ENCODE results near the gene BRD9. TPM values are rescaled to one million over a fixed set of nuclear protein-coding genes. Genes with fewer than 3 reads are reported as not detected.

BRD9 gene
- total RNA-seq, 1 experiment from 2014 or later, result 55.6 TPM

DNA sequence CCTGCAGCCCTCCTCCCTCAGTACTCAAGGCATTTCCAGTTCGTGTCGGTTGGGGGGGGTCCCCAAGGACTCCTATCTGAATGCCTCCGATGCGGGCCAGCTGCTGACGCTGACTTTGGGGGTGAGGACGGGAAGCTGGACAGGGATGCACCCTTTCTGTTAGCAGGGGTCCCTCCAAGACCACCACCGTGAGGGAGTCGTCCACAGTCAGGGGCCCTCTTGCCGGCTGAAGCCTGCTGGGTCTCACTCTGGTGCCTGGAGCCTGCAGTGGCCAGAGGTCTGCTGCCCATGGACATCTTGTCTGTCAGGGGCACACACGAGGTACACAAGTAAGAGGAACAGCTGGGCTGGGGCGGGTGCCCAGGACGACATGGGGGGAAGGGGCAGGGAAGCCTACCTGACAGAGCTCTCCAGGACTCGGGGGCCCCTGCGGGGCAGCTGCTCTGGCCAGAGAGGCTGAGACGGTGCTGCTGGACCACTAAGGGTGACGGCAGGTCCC lies 32.8 kb downstream of the BRD9 start (continued):
- TF ChIP-seq ZMAT4 (CRISPR knock-in tag; IDR thresholded peaks at IDR 0.05) (no peak), TEAD4 (CRISPR knock-in tag; IDR thresholded peaks at IDR 0.05) (no peak), ATF1 (CRISPR knock-in tag; IDR thresholded peaks at IDR 0.05) (no peak), SOX15 (CRISPR knock-in tag; IDR thresholded peaks at IDR 0.05) (no peak), SMAD3 (CRISPR knock-in tag; IDR thresholded peaks at IDR 0.05; ENCODE audit: borderline replicate concordance) (no peak), MYBL2 (CRISPR knock-in tag; IDR thresholded peaks at IDR 0.05) (no peak)
- TF ChIP-seq, protein P1, sequence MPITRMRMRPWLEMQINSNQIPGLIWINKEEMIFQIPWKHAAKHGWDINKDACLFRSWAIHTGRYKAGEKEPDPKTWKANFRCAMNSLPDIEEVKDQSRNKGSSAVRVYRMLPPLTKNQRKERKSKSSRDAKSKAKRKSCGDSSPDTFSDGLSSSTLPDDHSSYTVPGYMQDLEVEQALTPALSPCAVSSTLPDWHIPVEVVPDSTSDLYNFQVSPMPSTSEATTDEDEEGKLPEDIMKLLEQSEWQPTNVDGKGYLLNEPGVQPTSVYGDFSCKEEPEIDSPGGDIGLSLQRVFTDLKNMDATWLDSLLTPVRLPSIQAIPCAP (CRISPR knock-in tag; IDR thresholded peaks at IDR 0.05), result no peak

GRCh38 chr5:859391-859790 lies 33.2 kb downstream of the BRD9 start:
- ATAC-seq, result no peak
- Mint-ChIP-seq H3K27ac (0 out of 2 replicates have a peak overlapping the region, but pooled peaks have one; percentile 19), H3K9me3 (no peaks in the 10 kb centered on the region), H3K4me3 (no peak overlapping the region), H3K27me3 (ENCODE audit: low read depth) (no peaks in the 10 kb centered on the region), H3K4me1 (no peaks in the 10 kb centered on the region), H3K36me3 (peaks cover 11% of the 10 kb centered on the region)
- TF ChIP-seq NFATC4 (CRISPR knock-in tag; IDR thresholded peaks at IDR 0.05), result no peak
- no peak for TF ChIP-seq IRF2 (CRISPR knock-in tag; IDR thresholded peaks at IDR 0.05; ENCODE audit: borderline replicate concordance, low read depth)
- TF ChIP-seq SMAD4 (CRISPR knock-in tag; IDR thresholded peaks at IDR 0.05), result no peak
- no peak for TF ChIP-seq FOXJ3 (CRISPR knock-in tag; IDR thresholded peaks at IDR 0.05; ENCODE audit: borderline replicate concordance)
- TF ChIP-seq PREB (CRISPR knock-in tag; IDR thresholded peaks at IDR 0.05; ENCODE audit: borderline replicate concordance), result no peak
- TF ChIP-seq MXD4 (CRISPR knock-in tag; IDR thresholded peaks at IDR 0.05; ENCODE audit: borderline replicate concordance), result no peak
- TF ChIP-seq FOXK1 (CRISPR knock-in tag; IDR thresholded peaks at IDR 0.05), result no peak
- ChIA-PET CTCF (no interaction called here), POLR2A (no interaction called here)
- DNase-seq (ENCODE audit: low spot score), result no peak

DNA sequence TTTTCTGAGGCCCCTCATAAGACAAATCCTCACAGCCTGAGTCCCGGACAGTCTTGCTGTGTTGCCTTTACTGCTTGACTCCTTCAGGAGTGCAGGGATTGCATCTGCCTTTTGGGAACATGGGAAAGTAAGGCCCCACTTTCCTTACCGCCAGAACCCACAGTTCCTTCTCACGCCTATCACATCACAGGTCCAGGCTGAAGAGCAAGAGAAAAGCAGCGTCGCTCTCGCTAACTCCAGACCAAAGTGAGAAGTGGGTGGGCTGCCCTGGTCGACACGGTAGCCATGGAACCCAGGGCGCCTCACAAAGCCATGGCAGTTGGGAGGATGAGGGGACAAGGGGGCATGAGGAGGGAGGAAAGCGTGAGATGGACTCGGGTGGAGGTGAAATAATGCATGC lies 33.9 kb downstream of the BRD9 start:
- peak overlapping the region; percentile 73; the same call in 1 of the 2 replicates for H3K27ac Mint-ChIP-seq
- H3K4me3 Mint-ChIP-seq, result no peak overlapping the region
- H3K27me3 Mint-ChIP-seq (ENCODE audit: low read depth), result no peaks in the 10 kb centered on the region; the same call in 1 of the 2 replicates
- POLR2A ChIA-PET, result no interaction called here
- H3K9me3 Mint-ChIP-seq, result no peaks in the 10 kb centered on the region
- DNase-seq (ENCODE audit: low spot score), result no peak
- no peak for ATAC-seq
- H3K4me1 Mint-ChIP-seq, result no peaks in the 10 kb centered on the region
- peaks cover 5% of the 10 kb centered on the region for H3K36me3 Mint-ChIP-seq
- CTCF ChIA-PET, result no interaction called here
- no peak for TF ChIP-seq ETV6 (CRISPR knock-in tag; IDR thresholded peaks at IDR 0.05)
- no peak for TF ChIP-seq CREM (CRISPR knock-in tag; IDR thresholded peaks at IDR 0.05)
- TF ChIP-seq CBFB (CRISPR knock-in tag; IDR thresholded peaks at IDR 0.05; ENCODE audit: low read depth), result no peak
- no peak for TF ChIP-seq ATF3 (CRISPR knock-in tag; conservative IDR thresholded peaks at IDR 0.05)
- no peak for TF ChIP-seq TEAD4 (CRISPR knock-in tag; IDR thresholded peaks at IDR 0.05)
- TF ChIP-seq NR1H2 (CRISPR knock-in tag; IDR thresholded peaks at IDR 0.05), result no peak
- TF ChIP-seq, protein P2, sequence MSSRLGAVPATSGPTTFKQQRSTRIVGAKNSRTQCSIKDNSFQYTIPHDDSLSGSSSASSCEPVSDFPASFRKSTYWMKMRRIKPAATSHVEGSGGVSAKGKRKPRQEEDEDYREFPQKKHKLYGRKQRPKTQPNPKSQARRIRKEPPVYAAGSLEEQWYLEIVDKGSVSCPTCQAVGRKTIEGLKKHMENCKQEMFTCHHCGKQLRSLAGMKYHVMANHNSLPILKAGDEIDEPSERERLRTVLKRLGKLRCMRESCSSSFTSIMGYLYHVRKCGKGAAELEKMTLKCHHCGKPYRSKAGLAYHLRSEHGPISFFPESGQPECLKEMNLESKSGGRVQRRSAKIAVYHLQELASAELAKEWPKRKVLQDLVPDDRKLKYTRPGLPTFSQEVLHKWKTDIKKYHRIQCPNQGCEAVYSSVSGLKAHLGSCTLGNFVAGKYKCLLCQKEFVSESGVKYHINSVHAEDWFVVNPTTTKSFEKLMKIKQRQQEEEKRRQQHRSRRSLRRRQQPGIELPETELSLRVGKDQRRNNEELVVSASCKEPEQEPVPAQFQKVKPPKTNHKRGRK (CRISPR knock-in tag; IDR thresholded peaks at IDR 0.05; ENCODE audit: borderline replicate concordance), result no peak
- TF ChIP-seq, protein P3, sequence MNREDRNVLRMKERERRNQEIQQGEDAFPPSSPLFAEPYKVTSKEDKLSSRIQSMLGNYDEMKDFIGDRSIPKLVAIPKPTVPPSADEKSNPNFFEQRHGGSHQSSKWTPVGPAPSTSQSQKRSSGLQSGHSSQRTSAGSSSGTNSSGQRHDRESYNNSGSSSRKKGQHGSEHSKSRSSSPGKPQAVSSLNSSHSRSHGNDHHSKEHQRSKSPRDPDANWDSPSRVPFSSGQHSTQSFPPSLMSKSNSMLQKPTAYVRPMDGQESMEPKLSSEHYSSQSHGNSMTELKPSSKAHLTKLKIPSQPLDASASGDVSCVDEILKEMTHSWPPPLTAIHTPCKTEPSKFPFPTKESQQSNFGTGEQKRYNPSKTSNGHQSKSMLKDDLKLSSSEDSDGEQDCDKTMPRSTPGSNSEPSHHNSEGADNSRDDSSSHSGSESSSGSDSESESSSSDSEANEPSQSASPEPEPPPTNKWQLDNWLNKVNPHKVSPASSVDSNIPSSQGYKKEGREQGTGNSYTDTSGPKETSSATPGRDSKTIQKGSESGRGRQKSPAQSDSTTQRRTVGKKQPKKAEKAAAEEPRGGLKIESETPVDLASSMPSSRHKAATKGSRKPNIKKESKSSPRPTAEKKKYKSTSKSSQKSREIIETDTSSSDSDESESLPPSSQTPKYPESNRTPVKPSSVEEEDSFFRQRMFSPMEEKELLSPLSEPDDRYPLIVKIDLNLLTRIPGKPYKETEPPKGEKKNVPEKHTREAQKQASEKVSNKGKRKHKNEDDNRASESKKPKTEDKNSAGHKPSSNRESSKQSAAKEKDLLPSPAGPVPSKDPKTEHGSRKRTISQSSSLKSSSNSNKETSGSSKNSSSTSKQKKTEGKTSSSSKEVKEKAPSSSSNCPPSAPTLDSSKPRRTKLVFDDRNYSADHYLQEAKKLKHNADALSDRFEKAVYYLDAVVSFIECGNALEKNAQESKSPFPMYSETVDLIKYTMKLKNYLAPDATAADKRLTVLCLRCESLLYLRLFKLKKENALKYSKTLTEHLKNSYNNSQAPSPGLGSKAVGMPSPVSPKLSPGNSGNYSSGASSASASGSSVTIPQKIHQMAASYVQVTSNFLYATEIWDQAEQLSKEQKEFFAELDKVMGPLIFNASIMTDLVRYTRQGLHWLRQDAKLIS (CRISPR knock-in tag; IDR thresholded peaks at IDR 0.05; ENCODE audit: borderline replicate concordance), result no peak
- no peak for TF ChIP-seq IRF2 (CRISPR knock-in tag; IDR thresholded peaks at IDR 0.05; ENCODE audit: borderline replicate concordance, low read depth)
- TF ChIP-seq CREB1 (CRISPR knock-in tag; IDR thresholded peaks at IDR 0.05), result no peak
- TF ChIP-seq ZMAT4 (CRISPR knock-in tag; IDR thresholded peaks at IDR 0.05), result no peak
- no peak for TF ChIP-seq TP53 (CRISPR knock-in tag; IDR thresholded peaks at IDR 0.05)
- TF ChIP-seq ZNF423 (CRISPR knock-in tag; IDR thresholded peaks at IDR 0.05), result no peak
- no peak for TF ChIP-seq RORB (CRISPR knock-in tag; IDR thresholded peaks at IDR 0.05)
- TF ChIP-seq OVOL2 (CRISPR knock-in tag; IDR thresholded peaks at IDR 0.05; ENCODE audit: borderline replicate concordance), result no peak
- no peak for TF ChIP-seq ZBTB21 (CRISPR knock-in tag; IDR thresholded peaks at IDR 0.05; ENCODE audit: borderline replicate concordance)

Measured in WTC11 (cell line).